ENCODE measurements around the gene ACY1.

ACY1 gene

GRCh38 chr3:51982838-51983577 is at the start of gene ACY1:
TSS of gene ACY1 (plus strand) at chr3:51983535. CDS start at chr3:51984065, 530 bp downstream.
- peaks cover 26 to 44% of the 10 kb centered on the region in 2 donors for H3K4me1 Mint-ChIP-seq
- peaks cover 0 to 6% of the 10 kb centered on the region in 2 donors for H3K36me3 Mint-ChIP-seq
- no peaks in the 10 kb centered on the region for H3K9me3 Mint-ChIP-seq
- H3K27ac Mint-ChIP-seq: peak within 1 kb of the TSS; percentile 96
- H3K27me3 Mint-ChIP-seq: no peaks in the 10 kb centered on the region
- DNase-seq (peak; percentile 82), ATAC-seq (replicated peaks) (peak; percentile 89)
- H3K4me3 Mint-ChIP-seq: peak within 1 kb of the TSS; percentile 91

- Mint-ChIP-seq H3K4me1 (peaks cover 11 to 40% of the 10 kb centered on the region in 2 donors), H3K36me3 (peaks cover 75 to 88% of the 10 kb centered on the region in 2 donors), H3K27me3 (no peaks in the 10 kb centered on the region), H3K27ac (no peak overlapping the region), H3K4me3 (no peak overlapping the region), H3K9me3 (no peaks in the 10 kb centered on the region)
- DNase-seq (no peak), ATAC-seq (replicated peaks) (no peak)
Observed at GRCh38 chr3:51934139-51934850, 49.0 kb upstream of the ACY1 start.

- H3K27ac Mint-ChIP-seq: no peak overlapping the region
- ATAC-seq (replicated peaks) (no peak), DNase-seq (no peak)
- peaks cover 74 to 88% of the 10 kb centered on the region in 2 donors for H3K36me3 Mint-ChIP-seq
- H3K4me1 Mint-ChIP-seq: peaks cover 18 to 49% of the 10 kb centered on the region in 2 donors
- no peaks in the 10 kb centered on the region for H3K27me3 Mint-ChIP-seq
- H3K9me3 Mint-ChIP-seq: no peaks in the 10 kb centered on the region
- H3K4me3 Mint-ChIP-seq: no peak overlapping the region
Observed at GRCh38 chr3:51934991-51935885, 48.1 kb upstream of the ACY1 start.

- peaks cover 70 to 86% of the 10 kb centered on the region in 2 donors for H3K36me3 Mint-ChIP-seq
- H3K27me3 Mint-ChIP-seq: no peaks in the 10 kb centered on the region
- no peaks in the 10 kb centered on the region for H3K9me3 Mint-ChIP-seq
Observed at GRCh38 chr3:51935886-51936755, 47.2 kb upstream of the ACY1 start.

GRCh38 chr3:51937014-51937413 is 46.3 kb upstream of the ACY1 start:
- no peaks in the 10 kb centered on the region for H3K9me3 Mint-ChIP-seq
- no peaks in the 10 kb centered on the region for H3K27me3 Mint-ChIP-seq
- no peak overlapping the region for H3K27ac Mint-ChIP-seq
- ATAC-seq (replicated peaks) (no peak), DNase-seq (no peak)
- H3K4me1 Mint-ChIP-seq: peaks cover 30 to 58% of the 10 kb centered on the region in 2 donors
- H3K4me3 Mint-ChIP-seq: no peak overlapping the region
- peaks cover 62 to 77% of the 10 kb centered on the region in 2 donors for H3K36me3 Mint-ChIP-seq

More at GRCh38 chr3:51935886-51936755, 47.2 kb upstream of the ACY1 start:
- ATAC-seq (replicated peaks): no peak
- Mint-ChIP-seq H3K4me3 (no peak overlapping the region), H3K27ac (no peak overlapping the region), H3K4me1 (peaks cover 27 to 58% of the 10 kb centered on the region in 2 donors)
- DNase-seq: no peak

- H3K27me3 Mint-ChIP-seq: no peaks in the 10 kb centered on the region
- no peak for DNase-seq
- H3K9me3 Mint-ChIP-seq: no peaks in the 10 kb centered on the region
- ATAC-seq (replicated peaks): no peak
- H3K27ac Mint-ChIP-seq: peak overlapping the region; percentile 86
- H3K4me1 Mint-ChIP-seq: peaks cover 30 to 58% of the 10 kb centered on the region in 2 donors
- H3K4me3 Mint-ChIP-seq: no peak overlapping the region
- H3K36me3 Mint-ChIP-seq: peaks cover 55 to 72% of the 10 kb centered on the region in 2 donors
Observed at GRCh38 chr3:51937611-51938450, 45.5 kb upstream of the ACY1 start.

- Mint-ChIP-seq H3K9me3 (no peaks in the 10 kb centered on the region), H3K4me3 (peak overlapping the region; percentile 46 to 59), H3K4me1 (peaks cover 32 to 58% of the 10 kb centered on the region in 2 donors), H3K27ac (peak overlapping the region; percentile 33), H3K36me3 (peaks cover 49 to 64% of the 10 kb centered on the region in 2 donors), H3K27me3 (no peaks in the 10 kb centered on the region)
- ATAC-seq (replicated peaks) (no peak), DNase-seq (no peak)
Observed at GRCh38 chr3:51938780-51939425, 44.4 kb upstream of the ACY1 start.

- Mint-ChIP-seq H3K4me3 (peak overlapping the region; percentile 76 to 81), H3K36me3 (peaks cover 47 to 66% of the 10 kb centered on the region in 2 donors), H3K27ac (peak overlapping the region; percentile 65), H3K27me3 (no peaks in the 10 kb centered on the region), H3K4me1 (peaks cover 32 to 63% of the 10 kb centered on the region in 2 donors), H3K9me3 (no peaks in the 10 kb centered on the region)
- ATAC-seq (replicated peaks) (no peak), DNase-seq (no peak)
Observed at GRCh38 chr3:51940648-51941462, 42.5 kb upstream of the ACY1 start.

GRCh38 chr3:51941463-51941797 is 41.9 kb upstream of the ACY1 start:
- DNase-seq (no peak), ATAC-seq (replicated peaks) (no peak)
- no peaks in the 10 kb centered on the region for H3K27me3 Mint-ChIP-seq
- peaks cover 32 to 63% of the 10 kb centered on the region in 2 donors for H3K4me1 Mint-ChIP-seq
- H3K4me3 Mint-ChIP-seq: peak overlapping the region; percentile 76 to 81
- peaks cover 44 to 63% of the 10 kb centered on the region in 2 donors for H3K36me3 Mint-ChIP-seq
- peak overlapping the region; percentile 92 for H3K27ac Mint-ChIP-seq
- no peaks in the 10 kb centered on the region for H3K9me3 Mint-ChIP-seq

GRCh38 chr3:51941798-51942602 is 41.3 kb upstream of the ACY1 start, which contains the start of the genes PARP3 and RRP9:
TSS of gene PARP3 (plus strand) at chr3:51942363. CDS start at chr3:51943356, 993 bp downstream.
TSS of gene RRP9 (minus strand) at chr3:51941904. CDS start at chr3:51941867, 37 bp downstream.
- no peaks in the 10 kb centered on the region for H3K9me3 Mint-ChIP-seq
- peak; percentile 100 for DNase-seq
- H3K4me1 Mint-ChIP-seq: peaks cover 32 to 63% of the 10 kb centered on the region in 2 donors
- peak within 1 kb of the TSS; percentile 76 to 81 for H3K4me3 Mint-ChIP-seq
- peaks cover 40 to 63% of the 10 kb centered on the region in 2 donors for H3K36me3 Mint-ChIP-seq
- no peaks in the 10 kb centered on the region for H3K27me3 Mint-ChIP-seq
- peak; percentile 88 to 90 for ATAC-seq (replicated peaks)
- H3K27ac Mint-ChIP-seq: peak within 1 kb of the TSS; percentile 92

Data from stimulated activated naive B cell treated with anti-CD40 and anti-IgM and Interleukin-4, amounts not matched to agents 10 μg/mL and 1 μg/mL and 100 μg/mL, for 72 hours (primary cell).